SK-N-SH (cell line): ENCODE data around the gene PRKN. TPM values are rescaled to one million over a fixed set of nuclear protein-coding genes. Genes with fewer than 3 reads are reported as not detected.

Experiments
- CTCF ChIA-PET: fragments of 300-600, 350-600 bp; formaldehyde crosslinking; extraction: SDS; loops from one replicate; lab custom pipeline; 2021; lab: Yijun Ruan, JAX
- POLR2A ChIA-PET: fragments of 350-600 bp; sonication (Branson Sonifier 250); formaldehyde crosslinking; extraction: SDS; loops from one replicate; lab custom pipeline; 2020; ENCODE audit warnings: antibody characterized with exemption, inconsistent platforms; lab: Yijun Ruan, JAX
- DNase-seq: peaks from one replicate; pipeline ENCODE4 v3.0.0; 2012
- H2AFZ ChIP-seq: fragments of 200-600 bp; sonication (generic); 2 replicates; pipeline ENCODE4 v1.8.1; 2016; ENCODE audit warnings: antibody characterized with exemption, mild to moderate bottlenecking, low read depth
- H3F3A ChIP-seq: fragments of 200-600 bp; sonication (generic); replicated peaks from 2 replicates; pipeline ENCODE3; 2016; ENCODE audit warnings: antibody characterized with exemption, mild to moderate bottlenecking; ENCODE audit not compliant: insufficient read depth
- H3K27ac ChIP-seq, 2 experiments: fragments of 200-500 bp in 1 of 2; fragments of 200-600 bp in 1 of 2; sonication (Bioruptor generic) in 1 of 2; sonication (generic), shearing (Covaris generic) in 1 of 2; 2 replicates each; pipeline versions ENCODE4 v1.5.1 to v1.6.1; 2014 to 2016; ENCODE audit warnings: low read depth in 2 of 2, inconsistent platforms in 1 of 2, low read length in 1 of 2, mild to moderate bottlenecking in 1 of 2, mixed read lengths in 1 of 2
- H3K27me3 ChIP-seq: fragments of 200-600 bp; sonication (generic), shearing (Covaris generic); 2 replicates; pipeline ENCODE4 v1.6.1; 2016; ENCODE audit warnings: mixed run types; ENCODE audit not compliant: insufficient read depth
- H3K36me3 ChIP-seq, 2 experiments: fragments of 200-500 bp in 1 of 2; fragments of 200-600 bp in 1 of 2; sonication (Bioruptor generic) in 1 of 2; sonication (generic) in 1 of 2; replicated peaks in 1 of 2; 2 replicates each; pipeline versions ENCODE3 to v1.5.1; 2014 to 2016; ENCODE audit warnings: low read length in 1 of 2, mild to moderate bottlenecking in 1 of 2; ENCODE audit not compliant: insufficient read depth in 2 of 2, control insufficient read depth in 1 of 2
- H3K4me1 ChIP-seq, 2 experiments: fragments of 200-500 bp in 1 of 2; fragments of 200-600 bp in 1 of 2; sonication (Bioruptor generic) in 1 of 2; sonication (generic), shearing (Covaris generic) in 1 of 2; 2 replicates each; pipeline versions ENCODE4 v1.5.1 to v1.6.1; 2014 to 2016; ENCODE audit warnings: low read depth in 1 of 2, low read length in 1 of 2, mixed run types in 1 of 2; ENCODE audit not compliant: insufficient read depth in 2 of 2, control insufficient read depth in 1 of 2
- H3K4me2 ChIP-seq: fragments of 200-600 bp; sonication (generic), shearing (Covaris generic); 2 replicates; pipeline ENCODE4 v1.6.1; 2017; ENCODE audit warnings: mixed run types
- H3K4me3 ChIP-seq, 2 experiments: fragments of 200-500 bp in 1 of 2; fragments of 200-600 bp in 1 of 2; sonication (Bioruptor generic) in 1 of 2; sonication (generic), shearing (Covaris generic) in 1 of 2; 2 replicates each; pipeline versions ENCODE4 v1.5.1 to v1.8.1; 2014 to 2016; ENCODE audit warnings: low read depth in 2 of 2, inconsistent platforms in 1 of 2, low read length in 1 of 2, mild to moderate bottlenecking in 1 of 2, mixed read lengths in 1 of 2, moderate library complexity in 1 of 2
- H3K79me2 ChIP-seq: fragments of 200-600 bp; sonication (generic); 2 replicates; pipeline ENCODE4 v1.8.1; 2017; ENCODE audit warnings: mild to moderate bottlenecking; ENCODE audit not compliant: insufficient read depth
- H3K9ac ChIP-seq: fragments of 200-600 bp; sonication (generic); 2 replicates; pipeline ENCODE4 v1.6.1; 2017; ENCODE audit warnings: mixed run types
- H3K9me2 ChIP-seq: fragments of 200-600 bp; sonication (generic); 2 replicates; pipeline ENCODE4 v1.6.1; 2017; ENCODE audit warnings: mixed run types
- H3K9me3 ChIP-seq: fragments of 200-600 bp; sonication (generic); 2 replicates; pipeline ENCODE4 v1.6.1; 2017; ENCODE audit warnings: mixed run types, mild to moderate bottlenecking, moderate library complexity
- H4K20me1 ChIP-seq: fragments of 200-600 bp; sonication (generic); 2 replicates; pipeline ENCODE4 v1.6.1; 2017; ENCODE audit warnings: mild to moderate bottlenecking, mixed run types; ENCODE audit not compliant: insufficient read depth
- EP300 ChIP-seq, 2 experiments: IDR thresholded peaks; 2 replicates each; pipeline versions ENCODE4 v1.4.0 to v1.6.1; 2012; ENCODE audit warnings: borderline replicate concordance in 1 of 2, low read depth in 1 of 2, low read length in 1 of 2
- MEF2A ChIP-seq: IDR thresholded peaks from 2 replicates; pipeline ENCODE4 v1.4.0; 2012; ENCODE audit warnings: low read depth, borderline replicate concordance
- MXI1 ChIP-seq: IDR thresholded peaks from 2 replicates; pipeline ENCODE4 v1.6.1; 2012; ENCODE audit warnings: mild to moderate bottlenecking, low read depth, low read length, improper control_type of control experiment
- POLR2AphosphoS5 ChIP-seq: IDR thresholded peaks from 2 replicates; pipeline ENCODE4 v1.6.1; 2012; ENCODE audit warnings: low read depth, low read length
- RFX5 ChIP-seq: IDR thresholded peaks from 2 replicates; pipeline ENCODE4 v1.6.1; 2012; ENCODE audit warnings: mild to moderate bottlenecking, improper control_type of control experiment, low read length
- TAF1 ChIP-seq: IDR thresholded peaks from 2 replicates; pipeline ENCODE4 v1.6.1; 2012; ENCODE audit warnings: low read depth, mild to moderate bottlenecking, low read length, moderate library complexity, borderline replicate concordance
- TCF12 ChIP-seq: IDR thresholded peaks from 2 replicates; pipeline ENCODE4 v1.4.0; 2012
- TEAD4 ChIP-seq: IDR thresholded peaks from 2 replicates; pipeline ENCODE4 v1.4.0; 2012; ENCODE audit warnings: mild to moderate bottlenecking, borderline replicate concordance; ENCODE audit not compliant: insufficient read depth
- WGBS: methylation state at CpG from one replicate; pipeline ENCODE4 v1.1.6; 2017; ENCODE audit warnings: low lambda C conversion rate; 5-methylcytosine and 5-hydroxymethylcytosine counted together
- polyA plus RNA-seq, 3 experiments: library from polyadenylated mRNA; depleted of rRNA; stranded (reverse); fragments of >200 nt; gene quantifications; 2 replicates each; pipeline ENCODE4 v1.2.3, GENCODE V29; 2012
- TF ChIP-seq, protein P1 (sequence below): fragments of 150-350 bp; IDR thresholded peaks from 2 replicates; pipeline ENCODE4 v1.6.1; 2016; ENCODE audit warnings: mild to moderate bottlenecking, low read depth, low read length
- TF ChIP-seq, protein P2 (sequence below): IDR thresholded peaks from 2 replicates; pipeline ENCODE4 v1.6.1; 2012; ENCODE audit warnings: mild to moderate bottlenecking, low read depth, low read length, moderate library complexity

PRKN gene
- polyA plus RNA-seq, 1 of the 3 experiments (the other 2 are of a cell fraction) = 0.76 TPM

DNA sequence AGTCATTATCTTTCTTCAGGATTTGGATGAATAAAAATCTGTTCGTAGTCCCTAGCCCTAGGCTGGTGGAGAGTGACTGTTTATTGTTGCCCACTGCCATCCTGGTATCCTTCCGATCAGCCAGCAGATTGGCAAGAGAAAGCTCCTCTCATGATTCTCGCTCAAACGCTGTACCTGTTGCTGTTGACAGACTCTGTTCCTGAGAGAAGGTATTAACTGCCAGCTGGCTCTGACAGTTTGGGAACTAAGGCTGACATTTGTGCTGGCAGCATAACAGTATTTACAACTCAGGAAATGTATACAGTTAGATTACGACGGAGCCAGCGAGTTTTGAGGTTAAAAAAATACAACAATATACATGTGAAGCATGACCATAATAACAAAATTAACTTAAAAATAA is 674.5 kb downstream of the PRKN start:
- ChIA-PET POLR2A (no interaction called here), CTCF (no interaction called here)
- no peak for TF ChIP-seq TEAD4
- no peak for TF ChIP-seq POLR2AphosphoS5
- Histone ChIP-seq H3K9ac (no peak overlapping the region), H3K4me2 (no peak overlapping the region), H3K36me3 (no peaks in the 10 kb centered on the region), H3K9me2 (no peaks in the 10 kb centered on the region), H4K20me1 (no peaks in the 10 kb centered on the region), H3K4me1 (peaks cover 0 to under 1% of the 10 kb centered on the region in 2 experiments; a peak in 1 of 4 replicates), H3K27ac (no peak overlapping the region), H3K9me3 (no peaks in the 10 kb centered on the region), H2AFZ (no peak overlapping the region), H3K4me3 (no peak overlapping the region), H3K79me2 (no peaks in the 10 kb centered on the region), H3F3A (no peaks in the 10 kb centered on the region), H3K27me3 (no peaks in the 10 kb centered on the region)
- 66% methylated on average over 7 of the region's 7 CpGs for WGBS
- DNase-seq = no peak

DNA sequence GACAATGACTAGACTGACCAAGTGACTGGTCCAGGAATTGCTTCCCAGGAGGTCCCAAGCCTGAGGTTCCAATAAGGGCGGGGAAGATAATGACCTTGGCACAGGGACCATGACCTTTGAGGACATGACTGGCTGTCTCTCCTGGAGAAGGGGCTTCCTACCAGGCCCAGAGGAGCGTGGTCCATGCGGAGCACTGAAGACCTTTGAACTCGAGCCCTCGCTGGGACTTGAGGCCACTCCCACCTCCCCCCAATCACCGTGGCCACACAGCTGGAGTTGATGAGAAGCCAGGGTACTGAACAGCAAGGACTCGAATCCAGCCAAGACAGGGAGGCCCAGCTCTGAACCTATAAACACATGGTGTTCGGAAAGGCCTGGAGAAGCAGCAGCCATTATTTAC is 677.0 kb downstream of the PRKN start:
- Histone ChIP-seq H2AFZ (no peak overlapping the region), H4K20me1 (no peaks in the 10 kb centered on the region), H3K27me3 (no peaks in the 10 kb centered on the region), H3K9me3 (no peaks in the 10 kb centered on the region), H3K9me2 (no peaks in the 10 kb centered on the region), H3K79me2 (no peaks in the 10 kb centered on the region), H3K36me3 (no peaks in the 10 kb centered on the region), H3K4me2 (no peak overlapping the region), H3K4me1 (no peaks in the 10 kb centered on the region), H3K9ac (no peak overlapping the region), H3F3A (no peaks in the 10 kb centered on the region), H3K4me3 (no peak overlapping the region), H3K27ac (no peak overlapping the region)
- TF ChIP-seq MEF2A = no peak
- no peak for TF ChIP-seq MXI1
- TF ChIP-seq EP300 (IDR thresholded peaks at IDR 0.05; ENCODE audit: borderline replicate concordance in 1 of 2, low read depth in 1 of 2, low read length in 1 of 2) = no peak
- TF ChIP-seq TAF1 = no peak
- no peak for TF ChIP-seq TCF12
- no peak for TF ChIP-seq RFX5
- TF ChIP-seq, protein P1, sequence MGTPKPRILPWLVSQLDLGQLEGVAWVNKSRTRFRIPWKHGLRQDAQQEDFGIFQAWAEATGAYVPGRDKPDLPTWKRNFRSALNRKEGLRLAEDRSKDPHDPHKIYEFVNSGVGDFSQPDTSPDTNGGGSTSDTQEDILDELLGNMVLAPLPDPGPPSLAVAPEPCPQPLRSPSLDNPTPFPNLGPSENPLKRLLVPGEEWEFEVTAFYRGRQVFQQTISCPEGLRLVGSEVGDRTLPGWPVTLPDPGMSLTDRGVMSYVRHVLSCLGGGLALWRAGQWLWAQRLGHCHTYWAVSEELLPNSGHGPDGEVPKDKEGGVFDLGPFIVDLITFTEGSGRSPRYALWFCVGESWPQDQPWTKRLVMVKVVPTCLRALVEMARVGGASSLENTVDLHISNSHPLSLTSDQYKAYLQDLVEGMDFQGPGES = no peak
- TF ChIP-seq, protein P2, sequence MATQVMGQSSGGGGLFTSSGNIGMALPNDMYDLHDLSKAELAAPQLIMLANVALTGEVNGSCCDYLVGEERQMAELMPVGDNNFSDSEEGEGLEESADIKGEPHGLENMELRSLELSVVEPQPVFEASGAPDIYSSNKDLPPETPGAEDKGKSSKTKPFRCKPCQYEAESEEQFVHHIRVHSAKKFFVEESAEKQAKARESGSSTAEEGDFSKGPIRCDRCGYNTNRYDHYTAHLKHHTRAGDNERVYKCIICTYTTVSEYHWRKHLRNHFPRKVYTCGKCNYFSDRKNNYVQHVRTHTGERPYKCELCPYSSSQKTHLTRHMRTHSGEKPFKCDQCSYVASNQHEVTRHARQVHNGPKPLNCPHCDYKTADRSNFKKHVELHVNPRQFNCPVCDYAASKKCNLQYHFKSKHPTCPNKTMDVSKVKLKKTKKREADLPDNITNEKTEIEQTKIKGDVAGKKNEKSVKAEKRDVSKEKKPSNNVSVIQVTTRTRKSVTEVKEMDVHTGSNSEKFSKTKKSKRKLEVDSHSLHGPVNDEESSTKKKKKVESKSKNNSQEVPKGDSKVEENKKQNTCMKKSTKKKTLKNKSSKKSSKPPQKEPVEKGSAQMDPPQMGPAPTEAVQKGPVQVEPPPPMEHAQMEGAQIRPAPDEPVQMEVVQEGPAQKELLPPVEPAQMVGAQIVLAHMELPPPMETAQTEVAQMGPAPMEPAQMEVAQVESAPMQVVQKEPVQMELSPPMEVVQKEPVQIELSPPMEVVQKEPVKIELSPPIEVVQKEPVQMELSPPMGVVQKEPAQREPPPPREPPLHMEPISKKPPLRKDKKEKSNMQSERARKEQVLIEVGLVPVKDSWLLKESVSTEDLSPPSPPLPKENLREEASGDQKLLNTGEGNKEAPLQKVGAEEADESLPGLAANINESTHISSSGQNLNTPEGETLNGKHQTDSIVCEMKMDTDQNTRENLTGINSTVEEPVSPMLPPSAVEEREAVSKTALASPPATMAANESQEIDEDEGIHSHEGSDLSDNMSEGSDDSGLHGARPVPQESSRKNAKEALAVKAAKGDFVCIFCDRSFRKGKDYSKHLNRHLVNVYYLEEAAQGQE = no peak
- WGBS = 58% methylated on average over 5 of the region's 8 CpGs
- CTCF ChIA-PET = no interaction called here
- DNase-seq = no peak
- POLR2A ChIA-PET = no interaction called here
